GM23338 (cell line): ENCODE measurements around the gene SC5D. TPM values are rescaled to one million over a fixed set of nuclear protein-coding genes. Genes with fewer than 3 reads are reported as not detected.

ENCODE experiments used
- ATAC-seq: fragments of 200-7000 bp; cut with Tn5 transposase; 3 replicates; pipeline ENCODE4 v1.9.1; 2020
- DNase-seq: peaks from one replicate; pipeline ENCODE4 v3.0.0-alpha.2; 2015; ENCODE audit warnings: low spot score
- H2AFZ ChIP-seq: fragments of 200-600 bp; sonication (generic); 2 replicates; pipeline ENCODE4 v1.8.0; 2016; ENCODE audit warnings: antibody characterized with exemption, mild to moderate bottlenecking, moderate library complexity
- H3F3A ChIP-seq: fragments of 200-600 bp; sonication (generic); replicated peaks from 2 replicates; pipeline ENCODE4 v1.8.0; 2017; ENCODE audit warnings: antibody characterized with exemption, mixed run types, low read depth
- H3K27ac ChIP-seq: fragments of 200-600 bp; sonication (generic); 2 replicates; pipeline ENCODE4 v1.6.1; 2016; ENCODE audit warnings: low read depth
- H3K27me3 ChIP-seq: fragments of 200-600 bp; sonication (generic); 2 replicates; pipeline ENCODE4 v1.8.0; 2016; ENCODE audit warnings: mild to moderate bottlenecking, mixed run types, moderate library complexity; ENCODE audit not compliant: insufficient read depth
- H3K36me3 ChIP-seq: fragments of 200-600 bp; sonication (generic); 2 replicates; pipeline ENCODE4 v1.8.0; 2016; ENCODE audit warnings: mild to moderate bottlenecking; ENCODE audit not compliant: insufficient read depth
- H3K4me1 ChIP-seq: fragments of 200-600 bp; sonication (generic); 2 replicates; pipeline ENCODE4 v1.8.0; 2016; ENCODE audit warnings: mild to moderate bottlenecking, moderate library complexity; ENCODE audit not compliant: insufficient read depth
- H3K4me2 ChIP-seq: fragments of 200-600 bp; sonication (generic); 2 replicates; pipeline ENCODE4 v1.7.1; 2017; ENCODE audit warnings: mixed run types
- H3K4me3 ChIP-seq: fragments of 200-600 bp; sonication (generic); 2 replicates; pipeline ENCODE4 v1.6.1; 2016; ENCODE audit warnings: mixed run types
- H3K79me2 ChIP-seq: fragments of 200-600 bp; sonication (generic); replicated peaks from 2 replicates; pipeline ENCODE4 v1.8.0; 2017; ENCODE audit warnings: mild to moderate bottlenecking; ENCODE audit not compliant: insufficient read depth
- H3K9me2 ChIP-seq: fragments of 200-600 bp; sonication (generic); 2 replicates; pipeline ENCODE4 v1.8.0; 2017; ENCODE audit not compliant: insufficient read depth
- H4K20me1 ChIP-seq: fragments of 200-600 bp; sonication (generic); replicated peaks from 2 replicates; pipeline ENCODE4 v1.8.0; 2017; ENCODE audit warnings: mild to moderate bottlenecking; ENCODE audit not compliant: insufficient read depth
- H3K27ac Mint-ChIP-seq: 2 replicates; pipeline ENCODE4 v1.8.0; 2020; ENCODE audit warnings: inconsistent platforms, mild to moderate bottlenecking, moderate library complexity, mixed read lengths
- H3K27me3 Mint-ChIP-seq: 3 replicates; pipeline ENCODE4 v1.8.0; 2022; ENCODE audit warnings: low read depth, mild to moderate bottlenecking, moderate library complexity, mixed read lengths, inconsistent platforms; ENCODE audit not compliant: insufficient read depth, poor library complexity
- H3K36me3 Mint-ChIP-seq: 3 replicates; pipeline ENCODE4 v1.8.0; 2021; ENCODE audit warnings: low read depth, mild to moderate bottlenecking, inconsistent platforms, moderate library complexity, mixed read lengths
- H3K4me1 Mint-ChIP-seq: 3 replicates; pipeline ENCODE4 v1.8.0; 2020; ENCODE audit warnings: mild to moderate bottlenecking, inconsistent platforms, mixed read lengths
- H3K4me3 Mint-ChIP-seq: 3 replicates; pipeline ENCODE4 v1.8.0; 2021; ENCODE audit warnings: moderate library complexity, mild to moderate bottlenecking, inconsistent platforms, mixed read lengths
- H3K9me3 Mint-ChIP-seq: 3 replicates; pipeline ENCODE4 v1.8.0; 2020; ENCODE audit warnings: moderate library complexity, mild to moderate bottlenecking, inconsistent platforms, mixed read lengths
- CREB1 ChIP-seq: fragments of 250-450 bp; sonication (Bioruptor Pico); IDR thresholded peaks from 2 replicates; pipeline ENCODE4 v1.5.0; 2020; ENCODE audit warnings: low read depth, mild to moderate bottlenecking, moderate library complexity
- EZH2 ChIP-seq: fragments of 200-600 bp; sonication (generic); IDR thresholded peaks from one replicate; pipeline ENCODE4 v1.8.0; 2017; ENCODE audit warnings: antibody characterized with exemption, mild to moderate bottlenecking, low read depth; ENCODE audit not compliant: unreplicated experiment
- EZH2phosphoT487 ChIP-seq: fragments of 200-600 bp; sonication (generic); IDR thresholded peaks from one replicate; pipeline ENCODE4 v1.8.1; 2018; ENCODE audit warnings: antibody characterized with exemption; ENCODE audit not compliant: unreplicated experiment
- JUNB ChIP-seq: IDR thresholded peaks from one replicate; pipeline ENCODE4 v1.6.1; 2016; ENCODE audit warnings: antibody characterized with exemption; ENCODE audit not compliant: unreplicated experiment
- NANOG ChIP-seq: IDR thresholded peaks from 2 replicates; pipeline ENCODE4 v1.6.1; 2016; ENCODE audit warnings: antibody characterized with exemption, borderline replicate concordance
- POLR2AphosphoS5 ChIP-seq: IDR thresholded peaks from 2 replicates; pipeline ENCODE4 v1.6.1; 2016; ENCODE audit warnings: antibody characterized with exemption, low read depth
- STAT1 ChIP-seq: IDR thresholded peaks from one replicate; pipeline ENCODE4 v1.6.1; 2016; ENCODE audit warnings: antibody characterized with exemption; ENCODE audit not compliant: unreplicated experiment
- ZNF114 ChIP-seq: fragments of 250-450 bp; sonication (Bioruptor Pico); IDR thresholded peaks from 2 replicates; pipeline ENCODE4 v1.5.0; 2020; ENCODE audit warnings: mild to moderate bottlenecking, moderate library complexity
- ZNF331 ChIP-seq: fragments of 250-450 bp; sonication (Bioruptor Pico); IDR thresholded peaks from 2 replicates; pipeline ENCODE4 v1.5.0; 2020; ENCODE audit warnings: low read depth, mild to moderate bottlenecking, moderate library complexity
- polyA plus RNA-seq: library from polyadenylated mRNA; unstranded; fragments of >200 nt; fragmentation: Nextera tagmentation; extraction: Ambion mirVana; gene quantifications from 2 replicates; pipeline ENCODE4 v1.2.1, GENCODE V29; 2016
- total RNA-seq: library from RNA; depleted of rRNA; stranded (reverse); fragments of >200 nt; shearing (Covaris generic); gene quantifications from 2 replicates; pipeline ENCODE4 v1.2.3, GENCODE V29; 2014
- TF ChIP-seq, protein P1 (sequence below): IDR thresholded peaks from one replicate; pipeline ENCODE4 v1.6.1; 2018; ENCODE audit warnings: antibody characterized with exemption; ENCODE audit not compliant: unreplicated experiment
- TF ChIP-seq, protein P2 (sequence below), 2 experiments: fragments of 200-600 bp in 1 of 2; sonication (generic) in 1 of 2; conservative IDR thresholded peaks; 2 replicates each; pipeline versions ENCODE4 v1.5.1 to v1.6.1; 2016 to 2017; ENCODE audit warnings: antibody characterized with exemption in 2 of 2, low read depth in 2 of 2, mild to moderate bottlenecking in 2 of 2, moderate library complexity in 1 of 2
- TF ChIP-seq, protein P3 (sequence below): IDR thresholded peaks from 2 replicates; pipeline ENCODE4 v1.6.1; 2016; ENCODE audit warnings: antibody characterized with exemption
- TF ChIP-seq, protein P4 (sequence below): fragments of 250-450 bp; sonication (Bioruptor Pico); IDR thresholded peaks from 2 replicates; pipeline ENCODE4 v1.5.0; 2020; ENCODE audit warnings: mild to moderate bottlenecking, moderate library complexity

SC5D gene
- total and polyA plus RNA-seq, 2 experiments from 2014 or later: 79.0 to 138 TPM

DNA sequence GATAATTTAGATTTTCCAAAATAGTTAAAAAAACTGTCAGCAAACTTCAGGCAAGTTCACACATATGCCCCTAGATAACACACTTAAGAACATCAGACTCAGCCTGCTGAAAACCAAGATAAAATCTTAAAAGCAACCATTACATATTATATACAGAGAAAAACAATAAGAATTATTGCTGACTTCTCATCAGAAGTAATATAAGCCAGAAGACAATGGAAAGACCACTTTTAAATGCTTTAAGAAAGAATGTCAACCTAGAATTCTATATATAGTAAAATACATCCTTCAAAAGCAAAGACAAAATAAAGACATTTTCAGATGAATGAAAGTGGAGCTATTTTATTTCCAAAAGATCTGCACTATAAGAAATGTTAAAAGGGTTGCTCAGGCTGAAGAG is 37.8 kb upstream of the SC5D start:
- no peak overlapping the region for H2AFZ ChIP-seq

More for the DNA sequence above, 37.8 kb upstream of the SC5D start:
- DNase-seq (no peak), ATAC-seq (no peak)
- Histone ChIP-seq H3K27ac (no peak overlapping the region), H4K20me1 (no peaks in the 10 kb centered on the region), H3K4me1 (peaks cover 4% of the 10 kb centered on the region; the same call in 1 of the 2 replicates), H3F3A (no peaks in the 10 kb centered on the region), H3K79me2 (no peaks in the 10 kb centered on the region), H3K36me3 (no peaks in the 10 kb centered on the region; the same call in 1 of the 2 replicates), H3K9me2 (no peaks in the 10 kb centered on the region), H3K4me2 (no peak overlapping the region), H3K27me3 (no peaks in the 10 kb centered on the region), H3K4me3 (no peak overlapping the region)
- Mint-ChIP-seq H3K27ac (no peak overlapping the region), H3K4me3 (no peak overlapping the region), H3K36me3 (peaks cover 14% of the 10 kb centered on the region; the same call in 2 of the 3 replicates), H3K27me3 (peaks cover 5% of the 10 kb centered on the region), H3K4me1 (peaks cover 35% of the 10 kb centered on the region), H3K9me3 (peaks cover 11% of the 10 kb centered on the region)
- TF ChIP-seq ZNF114 (CRISPR knock-in tag) (no peak), POLR2AphosphoS5 (no peak), ZNF331 (CRISPR knock-in tag) (no peak), EZH2 (no peak), NANOG (no peak), STAT1 (no peak), JUNB (no peak), EZH2phosphoT487 (no peak), CREB1 (CRISPR knock-in tag) (no peak)
- TF ChIP-seq, protein P1, sequence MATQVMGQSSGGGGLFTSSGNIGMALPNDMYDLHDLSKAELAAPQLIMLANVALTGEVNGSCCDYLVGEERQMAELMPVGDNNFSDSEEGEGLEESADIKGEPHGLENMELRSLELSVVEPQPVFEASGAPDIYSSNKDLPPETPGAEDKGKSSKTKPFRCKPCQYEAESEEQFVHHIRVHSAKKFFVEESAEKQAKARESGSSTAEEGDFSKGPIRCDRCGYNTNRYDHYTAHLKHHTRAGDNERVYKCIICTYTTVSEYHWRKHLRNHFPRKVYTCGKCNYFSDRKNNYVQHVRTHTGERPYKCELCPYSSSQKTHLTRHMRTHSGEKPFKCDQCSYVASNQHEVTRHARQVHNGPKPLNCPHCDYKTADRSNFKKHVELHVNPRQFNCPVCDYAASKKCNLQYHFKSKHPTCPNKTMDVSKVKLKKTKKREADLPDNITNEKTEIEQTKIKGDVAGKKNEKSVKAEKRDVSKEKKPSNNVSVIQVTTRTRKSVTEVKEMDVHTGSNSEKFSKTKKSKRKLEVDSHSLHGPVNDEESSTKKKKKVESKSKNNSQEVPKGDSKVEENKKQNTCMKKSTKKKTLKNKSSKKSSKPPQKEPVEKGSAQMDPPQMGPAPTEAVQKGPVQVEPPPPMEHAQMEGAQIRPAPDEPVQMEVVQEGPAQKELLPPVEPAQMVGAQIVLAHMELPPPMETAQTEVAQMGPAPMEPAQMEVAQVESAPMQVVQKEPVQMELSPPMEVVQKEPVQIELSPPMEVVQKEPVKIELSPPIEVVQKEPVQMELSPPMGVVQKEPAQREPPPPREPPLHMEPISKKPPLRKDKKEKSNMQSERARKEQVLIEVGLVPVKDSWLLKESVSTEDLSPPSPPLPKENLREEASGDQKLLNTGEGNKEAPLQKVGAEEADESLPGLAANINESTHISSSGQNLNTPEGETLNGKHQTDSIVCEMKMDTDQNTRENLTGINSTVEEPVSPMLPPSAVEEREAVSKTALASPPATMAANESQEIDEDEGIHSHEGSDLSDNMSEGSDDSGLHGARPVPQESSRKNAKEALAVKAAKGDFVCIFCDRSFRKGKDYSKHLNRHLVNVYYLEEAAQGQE: no peak
- TF ChIP-seq, protein P2, sequence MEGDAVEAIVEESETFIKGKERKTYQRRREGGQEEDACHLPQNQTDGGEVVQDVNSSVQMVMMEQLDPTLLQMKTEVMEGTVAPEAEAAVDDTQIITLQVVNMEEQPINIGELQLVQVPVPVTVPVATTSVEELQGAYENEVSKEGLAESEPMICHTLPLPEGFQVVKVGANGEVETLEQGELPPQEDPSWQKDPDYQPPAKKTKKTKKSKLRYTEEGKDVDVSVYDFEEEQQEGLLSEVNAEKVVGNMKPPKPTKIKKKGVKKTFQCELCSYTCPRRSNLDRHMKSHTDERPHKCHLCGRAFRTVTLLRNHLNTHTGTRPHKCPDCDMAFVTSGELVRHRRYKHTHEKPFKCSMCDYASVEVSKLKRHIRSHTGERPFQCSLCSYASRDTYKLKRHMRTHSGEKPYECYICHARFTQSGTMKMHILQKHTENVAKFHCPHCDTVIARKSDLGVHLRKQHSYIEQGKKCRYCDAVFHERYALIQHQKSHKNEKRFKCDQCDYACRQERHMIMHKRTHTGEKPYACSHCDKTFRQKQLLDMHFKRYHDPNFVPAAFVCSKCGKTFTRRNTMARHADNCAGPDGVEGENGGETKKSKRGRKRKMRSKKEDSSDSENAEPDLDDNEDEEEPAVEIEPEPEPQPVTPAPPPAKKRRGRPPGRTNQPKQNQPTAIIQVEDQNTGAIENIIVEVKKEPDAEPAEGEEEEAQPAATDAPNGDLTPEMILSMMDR (conservative IDR thresholded peaks at IDR 0.05; ENCODE audit: low read depth in 2 of 2): no peak
- TF ChIP-seq, protein P3, sequence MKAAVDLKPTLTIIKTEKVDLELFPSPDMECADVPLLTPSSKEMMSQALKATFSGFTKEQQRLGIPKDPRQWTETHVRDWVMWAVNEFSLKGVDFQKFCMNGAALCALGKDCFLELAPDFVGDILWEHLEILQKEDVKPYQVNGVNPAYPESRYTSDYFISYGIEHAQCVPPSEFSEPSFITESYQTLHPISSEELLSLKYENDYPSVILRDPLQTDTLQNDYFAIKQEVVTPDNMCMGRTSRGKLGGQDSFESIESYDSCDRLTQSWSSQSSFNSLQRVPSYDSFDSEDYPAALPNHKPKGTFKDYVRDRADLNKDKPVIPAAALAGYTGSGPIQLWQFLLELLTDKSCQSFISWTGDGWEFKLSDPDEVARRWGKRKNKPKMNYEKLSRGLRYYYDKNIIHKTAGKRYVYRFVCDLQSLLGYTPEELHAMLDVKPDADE: no peak
- TF ChIP-seq, protein P4, sequence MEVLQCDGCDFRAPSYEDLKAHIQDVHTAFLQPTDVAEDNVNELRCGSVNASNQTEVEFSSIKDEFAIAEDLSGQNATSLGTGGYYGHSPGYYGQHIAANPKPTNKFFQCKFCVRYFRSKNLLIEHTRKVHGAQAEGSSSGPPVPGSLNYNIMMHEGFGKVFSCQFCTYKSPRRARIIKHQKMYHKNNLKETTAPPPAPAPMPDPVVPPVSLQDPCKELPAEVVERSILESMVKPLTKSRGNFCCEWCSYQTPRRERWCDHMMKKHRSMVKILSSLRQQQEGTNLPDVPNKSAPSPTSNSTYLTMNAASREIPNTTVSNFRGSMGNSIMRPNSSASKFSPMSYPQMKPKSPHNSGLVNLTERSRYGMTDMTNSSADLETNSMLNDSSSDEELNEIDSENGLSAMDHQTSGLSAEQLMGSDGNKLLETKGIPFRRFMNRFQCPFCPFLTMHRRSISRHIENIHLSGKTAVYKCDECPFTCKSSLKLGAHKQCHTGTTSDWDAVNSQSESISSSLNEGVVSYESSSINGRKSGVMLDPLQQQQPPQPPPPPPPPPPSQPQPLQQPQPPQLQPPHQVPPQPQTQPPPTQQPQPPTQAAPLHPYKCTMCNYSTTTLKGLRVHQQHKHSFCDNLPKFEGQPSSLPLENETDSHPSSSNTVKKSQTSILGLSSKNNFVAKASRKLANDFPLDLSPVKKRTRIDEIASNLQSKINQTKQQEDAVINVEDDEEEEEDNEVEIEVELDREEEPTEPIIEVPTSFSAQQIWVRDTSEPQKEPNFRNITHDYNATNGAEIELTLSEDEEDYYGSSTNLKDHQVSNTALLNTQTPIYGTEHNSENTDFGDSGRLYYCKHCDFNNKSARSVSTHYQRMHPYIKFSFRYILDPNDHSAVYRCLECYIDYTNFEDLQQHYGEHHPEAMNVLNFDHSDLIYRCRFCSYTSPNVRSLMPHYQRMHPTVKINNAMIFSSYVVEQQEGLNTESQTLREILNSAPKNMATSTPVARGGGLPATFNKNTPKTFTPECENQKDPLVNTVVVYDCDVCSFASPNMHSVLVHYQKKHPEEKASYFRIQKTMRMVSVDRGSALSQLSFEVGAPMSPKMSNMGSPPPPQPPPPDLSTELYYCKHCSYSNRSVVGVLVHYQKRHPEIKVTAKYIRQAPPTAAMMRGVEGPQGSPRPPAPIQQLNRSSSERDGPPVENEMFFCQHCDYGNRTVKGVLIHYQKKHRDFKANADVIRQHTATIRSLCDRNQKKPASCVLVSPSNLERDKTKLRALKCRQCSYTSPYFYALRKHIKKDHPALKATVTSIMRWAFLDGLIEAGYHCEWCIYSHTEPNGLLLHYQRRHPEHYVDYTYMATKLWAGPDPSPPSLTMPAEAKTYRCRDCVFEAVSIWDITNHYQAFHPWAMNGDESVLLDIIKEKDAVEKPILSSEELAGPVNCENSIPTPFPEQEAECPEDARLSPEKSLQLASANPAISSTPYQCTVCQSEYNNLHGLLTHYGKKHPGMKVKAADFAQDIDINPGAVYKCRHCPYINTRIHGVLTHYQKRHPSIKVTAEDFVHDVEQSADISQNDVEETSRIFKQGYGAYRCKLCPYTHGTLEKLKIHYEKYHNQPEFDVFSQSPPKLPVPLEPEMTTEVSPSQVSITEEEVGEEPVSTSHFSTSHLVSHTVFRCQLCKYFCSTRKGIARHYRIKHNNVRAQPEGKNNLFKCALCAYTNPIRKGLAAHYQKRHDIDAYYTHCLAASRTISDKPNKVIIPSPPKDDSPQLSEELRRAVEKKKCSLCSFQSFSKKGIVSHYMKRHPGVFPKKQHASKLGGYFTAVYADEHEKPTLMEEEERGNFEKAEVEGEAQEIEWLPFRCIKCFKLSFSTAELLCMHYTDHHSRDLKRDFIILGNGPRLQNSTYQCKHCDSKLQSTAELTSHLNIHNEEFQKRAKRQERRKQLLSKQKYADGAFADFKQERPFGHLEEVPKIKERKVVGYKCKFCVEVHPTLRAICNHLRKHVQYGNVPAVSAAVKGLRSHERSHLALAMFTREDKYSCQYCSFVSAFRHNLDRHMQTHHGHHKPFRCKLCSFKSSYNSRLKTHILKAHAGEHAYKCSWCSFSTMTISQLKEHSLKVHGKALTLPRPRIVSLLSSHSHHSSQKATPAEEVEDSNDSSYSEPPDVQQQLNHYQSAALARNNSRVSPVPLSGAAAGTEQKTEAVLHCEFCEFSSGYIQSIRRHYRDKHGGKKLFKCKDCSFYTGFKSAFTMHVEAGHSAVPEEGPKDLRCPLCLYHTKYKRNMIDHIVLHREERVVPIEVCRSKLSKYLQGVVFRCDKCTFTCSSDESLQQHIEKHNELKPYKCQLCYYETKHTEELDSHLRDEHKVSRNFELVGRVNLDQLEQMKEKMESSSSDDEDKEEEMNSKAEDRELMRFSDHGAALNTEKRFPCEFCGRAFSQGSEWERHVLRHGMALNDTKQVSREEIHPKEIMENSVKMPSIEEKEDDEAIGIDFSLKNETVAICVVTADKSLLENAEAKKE (CRISPR knock-in tag): no peak
